Activated B cell treated with CpG ODN at 0.5 μM for 24 hours (primary cell): Measurements from ENCODE around the gene SH2D3C. TPM values are rescaled to one million over a fixed set of nuclear protein-coding genes. Genes with fewer than 3 reads are reported as not detected.
A peak's percentile ranks its signal among the peaks of the same experiment; 100 is the strongest.

ENCODE experiments used
- ATAC-seq: fragments of 200-7000 bp; cut with Tn5 transposase; one replicate; pipeline ENCODE4 v1.10.0; 2021; ENCODE audit warnings: low read depth, mild to moderate bottlenecking, moderate library complexity
- CTCF ChIA-PET: fragments of 350-600 bp; sonication (Branson Sonifier 250); formaldehyde crosslinking; loops from one replicate; lab custom pipeline; 2021; ENCODE audit warnings: antibody characterized with exemption; lab: Charles Lee
- POLR2A ChIA-PET: fragments of 350-600 bp; sonication (Branson Sonifier 250); formaldehyde crosslinking; loops from one replicate; lab custom pipeline; 2021; ENCODE audit warnings: antibody characterized with exemption; lab: Charles Lee
- DNase-seq: peaks from one replicate; pipeline ENCODE4 v3.0.0; 2022
- H3K27ac Mint-ChIP-seq: one replicate; pipeline ENCODE4 v1.8.0; 2020; ENCODE audit warnings: mixed read lengths
- H3K27me3 Mint-ChIP-seq: one replicate; pipeline ENCODE4 v1.8.0; 2021; ENCODE audit warnings: mixed read lengths
- H3K36me3 Mint-ChIP-seq: one replicate; pipeline ENCODE4 v1.8.0; 2021; ENCODE audit warnings: low read depth, mixed read lengths
- H3K4me1 Mint-ChIP-seq: one replicate; pipeline ENCODE4 v1.8.0; 2021; ENCODE audit warnings: mixed read lengths
- H3K4me3 Mint-ChIP-seq: one replicate; pipeline ENCODE4 v1.8.0; 2020; ENCODE audit warnings: mild to moderate bottlenecking, mixed read lengths
- H3K9me3 Mint-ChIP-seq: one replicate; pipeline ENCODE4 v1.8.0; 2020; ENCODE audit warnings: mixed read lengths
- intact Hi-C: fragments of 100-400 bp; cut with micrococcal nuclease; formaldehyde crosslinking; loops from one replicate; pipeline ENCODE4 v1.15.1; 2024
- total RNA-seq: library from RNA; stranded (reverse); gene quantifications from 2 replicates; pipeline ENCODE4 v1.2.3, GENCODE V29; 2022
- TF ChIP-seq, protein P1 (sequence below): fragments of 200-600 bp; IDR thresholded peaks from one replicate; pipeline ENCODE4 v1.8.0; 2022; ENCODE audit warnings: antibody characterized with exemption, mild to moderate bottlenecking

The SH2D3C gene
- total RNA-seq, 1 donor from 2014 or later = 51.8 TPM

DNA sequence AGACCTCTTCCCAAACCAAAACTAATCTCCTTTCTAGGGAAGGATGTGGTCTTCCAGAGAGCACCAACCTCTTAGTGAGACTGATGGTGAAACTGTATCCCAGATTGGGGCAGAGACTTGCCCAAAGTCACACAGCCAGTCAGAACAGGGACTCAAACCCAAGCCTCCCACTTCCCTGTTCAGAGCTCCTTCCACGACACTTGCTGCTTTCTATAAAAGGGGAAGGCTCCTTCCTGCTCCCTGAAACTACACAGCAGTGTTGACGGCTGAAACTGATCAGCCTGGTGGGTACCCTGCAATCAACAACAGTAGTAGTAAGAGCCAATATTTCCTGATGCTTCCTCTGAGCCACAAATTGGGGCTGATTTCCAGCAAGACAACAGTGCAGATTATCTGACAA is 44.9 kb downstream of the SH2D3C start:
- peak overlapping the region; percentile 83 for H3K4me3 Mint-ChIP-seq
- H3K4me1 Mint-ChIP-seq = peaks cover 13% of the 10 kb centered on the region
- TF ChIP-seq, protein P1, sequence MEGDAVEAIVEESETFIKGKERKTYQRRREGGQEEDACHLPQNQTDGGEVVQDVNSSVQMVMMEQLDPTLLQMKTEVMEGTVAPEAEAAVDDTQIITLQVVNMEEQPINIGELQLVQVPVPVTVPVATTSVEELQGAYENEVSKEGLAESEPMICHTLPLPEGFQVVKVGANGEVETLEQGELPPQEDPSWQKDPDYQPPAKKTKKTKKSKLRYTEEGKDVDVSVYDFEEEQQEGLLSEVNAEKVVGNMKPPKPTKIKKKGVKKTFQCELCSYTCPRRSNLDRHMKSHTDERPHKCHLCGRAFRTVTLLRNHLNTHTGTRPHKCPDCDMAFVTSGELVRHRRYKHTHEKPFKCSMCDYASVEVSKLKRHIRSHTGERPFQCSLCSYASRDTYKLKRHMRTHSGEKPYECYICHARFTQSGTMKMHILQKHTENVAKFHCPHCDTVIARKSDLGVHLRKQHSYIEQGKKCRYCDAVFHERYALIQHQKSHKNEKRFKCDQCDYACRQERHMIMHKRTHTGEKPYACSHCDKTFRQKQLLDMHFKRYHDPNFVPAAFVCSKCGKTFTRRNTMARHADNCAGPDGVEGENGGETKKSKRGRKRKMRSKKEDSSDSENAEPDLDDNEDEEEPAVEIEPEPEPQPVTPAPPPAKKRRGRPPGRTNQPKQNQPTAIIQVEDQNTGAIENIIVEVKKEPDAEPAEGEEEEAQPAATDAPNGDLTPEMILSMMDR = no peak
- H3K27me3 Mint-ChIP-seq = no peaks in the 10 kb centered on the region
- DNase-seq (no peak), ATAC-seq (no peak)
- H3K36me3 Mint-ChIP-seq = peaks cover 23% of the 10 kb centered on the region
- H3K27ac Mint-ChIP-seq = peak overlapping the region; percentile 72
- intact Hi-C loops = loop anchor here (1.0 to 2.0 kb wide), 5 partner anchors 18 to 793 kb away; partner anchors contain the start of gene PTRH1
- POLR2A ChIA-PET = interaction anchor here (1.9 to 2.4 kb wide), 2 partner anchors 38 to 132 kb away, joined by 8 to 21 read pairs; no protein-coding TSS in a partner anchor
- H3K9me3 Mint-ChIP-seq = no peaks in the 10 kb centered on the region
- CTCF ChIA-PET = interaction anchor here (0.9 to 1.9 kb wide), 3 partner anchors 188 to 793 kb away, joined by 3 to 12 read pairs (median 5); no protein-coding TSS in a partner anchor

DNA sequence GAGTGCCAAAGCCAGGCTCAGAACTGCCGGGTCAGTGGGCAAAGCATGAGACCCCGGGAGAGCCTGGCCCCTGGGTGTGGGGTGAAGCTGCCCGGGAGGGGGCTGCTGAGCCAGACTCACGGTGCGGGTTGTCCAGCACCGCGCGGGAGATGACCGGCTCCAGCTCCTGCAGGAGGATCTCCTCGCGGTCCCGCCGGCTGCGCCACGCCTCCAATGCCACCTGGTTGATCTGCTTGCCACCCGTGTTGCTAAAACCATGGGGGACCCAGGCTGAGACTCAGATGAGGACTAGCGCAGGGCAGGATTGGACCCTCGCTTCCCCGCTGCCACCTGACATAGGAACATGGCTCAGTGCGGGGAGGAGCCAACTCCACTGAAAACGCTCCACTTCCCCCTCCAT is 46.0 kb downstream of the SH2D3C start:
- ATAC-seq = no peak
- TF ChIP-seq, protein P1 = no peak
- peaks cover 13% of the 10 kb centered on the region for H3K36me3 Mint-ChIP-seq
- POLR2A ChIA-PET = no interaction called here
- no peaks in the 10 kb centered on the region for H3K27me3 Mint-ChIP-seq
- CTCF ChIA-PET = interaction anchor here (0.9 kb wide), 1 partner anchor 189 kb away, joined by 3 read pairs; no protein-coding TSS in a partner anchor
- peaks cover 13% of the 10 kb centered on the region for H3K4me1 Mint-ChIP-seq
- H3K9me3 Mint-ChIP-seq = no peaks in the 10 kb centered on the region
- H3K27ac Mint-ChIP-seq = no peak overlapping the region
- intact Hi-C loops = no loop called here
- H3K4me3 Mint-ChIP-seq = no peak overlapping the region
- no peak for DNase-seq

DNA sequence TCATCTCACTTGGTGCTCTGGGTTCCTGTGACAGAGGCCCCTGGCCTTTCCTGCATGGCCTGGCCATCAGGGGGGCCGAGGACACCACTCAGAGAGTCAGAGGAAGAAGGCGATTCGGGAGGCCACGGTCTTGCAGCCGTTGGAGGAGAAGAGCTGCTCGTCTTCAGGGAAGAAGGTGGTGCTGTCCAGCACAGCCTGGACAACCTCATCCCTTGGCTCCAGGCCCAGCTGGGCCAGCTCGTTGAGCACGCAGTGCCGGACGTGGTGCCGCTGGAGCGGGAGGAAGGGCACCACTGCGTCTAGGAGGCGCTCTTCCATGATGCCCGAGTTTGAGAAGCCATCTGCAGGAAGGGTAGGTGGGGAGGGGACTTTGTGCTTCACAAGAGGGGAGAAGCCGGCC is 46.5 kb downstream of the SH2D3C start:
- ATAC-seq (no peak), DNase-seq (no peak)
- H3K27me3 Mint-ChIP-seq = no peaks in the 10 kb centered on the region
- H3K4me3 Mint-ChIP-seq = no peak overlapping the region
- CTCF ChIA-PET = interaction anchor here (0.7 to 1.0 kb wide), 2 partner anchors 53 to 54 kb away, joined by 3 read pairs; partner anchors contain the start of gene CDK9
- peaks cover 13% of the 10 kb centered on the region for H3K4me1 Mint-ChIP-seq
- H3K27ac Mint-ChIP-seq = no peak overlapping the region
- POLR2A ChIA-PET = no interaction called here
- intact Hi-C loops = no loop called here
- TF ChIP-seq, protein P1 = no peak
- no peaks in the 10 kb centered on the region for H3K9me3 Mint-ChIP-seq
- H3K36me3 Mint-ChIP-seq = peaks cover 9% of the 10 kb centered on the region

DNA sequence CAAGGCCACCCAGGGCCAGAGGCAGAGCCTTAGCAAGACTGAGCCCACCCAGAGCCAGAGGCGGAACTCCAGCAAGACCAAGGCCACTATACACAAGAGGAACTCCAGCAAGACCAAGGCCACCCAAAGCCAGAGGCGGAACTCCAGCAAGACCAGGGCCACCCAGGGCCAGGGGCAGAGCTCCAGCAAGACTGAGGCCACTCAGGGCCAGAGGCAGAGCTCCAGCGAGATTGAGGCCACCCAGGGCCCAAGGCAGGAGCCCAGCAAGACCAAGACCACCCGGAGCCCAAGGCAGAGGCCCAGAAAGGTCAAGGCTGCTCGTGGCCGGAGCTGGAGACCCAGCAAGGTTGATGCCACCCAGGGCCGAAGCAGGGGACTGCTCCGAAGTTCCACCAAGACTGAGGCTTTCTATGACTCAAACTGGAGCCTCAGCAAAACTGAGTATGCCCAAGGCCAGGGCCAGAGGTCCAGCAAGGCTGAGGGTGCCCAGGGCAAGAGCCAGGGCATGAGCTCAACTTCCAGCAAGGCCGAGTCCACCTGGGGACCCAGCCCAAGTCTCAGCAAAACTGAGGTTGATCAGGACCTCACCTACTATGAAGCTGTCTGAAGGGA is 47.6 kb downstream of the SH2D3C start:
- TF ChIP-seq, protein P1 = no peak
- H3K36me3 Mint-ChIP-seq = peaks cover 9% of the 10 kb centered on the region
- ChIA-PET POLR2A (no interaction called here), CTCF (interaction anchor here (1.0 kb wide), 1 partner anchor 55 kb away, joined by 3 read pairs; the partner anchor contains the start of gene CDK9)
- DNase-seq = no peak
- ATAC-seq = no peak
- H3K27ac Mint-ChIP-seq = no peak overlapping the region
- intact Hi-C loops = no loop called here
- H3K4me1 Mint-ChIP-seq = peaks cover 13% of the 10 kb centered on the region
- no peaks in the 10 kb centered on the region for H3K9me3 Mint-ChIP-seq
- H3K4me3 Mint-ChIP-seq = no peak overlapping the region
- H3K27me3 Mint-ChIP-seq = no peaks in the 10 kb centered on the region

DNA sequence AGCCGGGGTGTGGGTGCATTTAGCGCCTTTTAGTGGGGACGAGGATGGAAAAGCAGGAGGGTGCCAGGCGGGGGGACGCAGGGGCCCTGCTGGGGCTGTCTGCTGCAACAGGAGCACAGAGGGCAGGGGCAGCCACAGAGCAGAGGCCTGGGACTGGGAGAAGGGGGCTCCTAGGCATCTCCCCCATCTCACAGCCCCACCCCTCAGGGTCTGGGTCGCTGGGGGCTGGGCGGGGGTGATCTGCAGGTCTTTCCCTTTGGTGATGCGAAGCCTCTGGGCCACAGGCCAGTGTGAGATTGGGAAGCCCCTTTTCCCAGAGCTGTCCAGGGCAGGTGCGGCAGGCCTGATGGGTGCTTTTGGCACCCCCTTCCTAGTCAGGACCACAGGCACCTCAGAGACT is 48.2 kb downstream of the SH2D3C start:
- no peak for ATAC-seq
- no peak overlapping the region for H3K4me3 Mint-ChIP-seq
- peaks cover 9% of the 10 kb centered on the region for H3K36me3 Mint-ChIP-seq
- ChIA-PET CTCF (no interaction called here), POLR2A (interaction anchor here (1.2 kb wide), 1 partner anchor 15 kb away, joined by 4 read pairs; the partner anchor contains the start of genes PTRH1 and TTC16)
- H3K9me3 Mint-ChIP-seq = no peaks in the 10 kb centered on the region
- no peaks in the 10 kb centered on the region for H3K27me3 Mint-ChIP-seq
- no peak overlapping the region for H3K27ac Mint-ChIP-seq
- no peak for DNase-seq
- intact Hi-C loops = no loop called here
- TF ChIP-seq, protein P1 = no peak
- peaks cover 9% of the 10 kb centered on the region for H3K4me1 Mint-ChIP-seq
